ENCODE measurements around the gene SAT2.
"Not testable (repeated sequence)": the region's sequence is repeated elsewhere in the genome, so short reads cannot be mapped to it uniquely, and the experiment has no call there.

SAT2 gene

DNA sequence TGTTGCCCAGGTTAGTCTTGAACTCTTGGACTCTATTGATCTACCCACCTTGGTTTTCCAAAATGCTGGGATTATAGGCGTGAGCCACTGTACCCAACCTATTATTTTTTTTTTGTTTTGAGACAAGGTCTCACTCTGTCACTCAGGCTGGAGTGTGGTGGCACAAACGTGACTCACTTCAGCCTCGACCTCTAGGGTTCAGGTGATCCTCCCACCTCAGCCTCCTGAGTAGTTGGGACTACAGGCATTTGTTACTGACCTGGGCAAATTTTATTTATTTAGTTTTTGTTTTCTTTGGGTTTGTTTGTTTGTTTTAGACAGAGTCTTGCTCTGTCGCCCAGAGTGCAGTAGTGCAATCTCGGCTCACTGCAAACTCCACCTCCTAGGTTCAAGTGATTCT, 4.0 kb downstream of the SAT2 start:
- H3K4me1 Mint-ChIP-seq (ENCODE audit: low read depth): peaks cover 13% of the 10 kb centered on the region
- DNase-seq: no peak
- peaks cover 3% of the 10 kb centered on the region for H3K36me3 Mint-ChIP-seq (ENCODE audit: low read depth)
- H3K9me3 Mint-ChIP-seq: no peaks in the 10 kb centered on the region
- H3K27me3 Mint-ChIP-seq: no peaks in the 10 kb centered on the region
- no peak overlapping the region for H3K4me3 Mint-ChIP-seq
- H3K27ac Mint-ChIP-seq: no peak overlapping the region

DNA sequence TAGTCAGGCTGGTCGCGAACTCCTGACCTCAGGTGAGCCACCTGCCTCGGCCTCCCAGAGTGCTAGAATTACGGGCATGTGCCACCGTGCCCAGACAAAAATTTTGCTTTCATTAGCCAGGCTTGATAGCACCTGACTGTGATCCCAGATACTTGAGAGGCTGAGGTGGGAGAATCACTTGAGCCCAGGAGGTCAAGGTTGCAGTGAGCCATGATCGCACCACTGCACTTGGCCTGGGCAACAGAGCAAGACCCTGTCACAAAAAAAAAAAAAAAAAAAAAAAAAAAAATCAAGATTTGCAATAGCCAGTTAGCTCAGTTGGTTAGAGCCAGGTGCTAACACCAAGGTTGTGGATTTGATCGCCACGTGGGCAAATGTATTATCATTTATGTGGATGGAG, 6.8 kb downstream of the SAT2 start:
- Mint-ChIP-seq H3K27ac (no peak overlapping the region), H3K4me1 (ENCODE audit: low read depth) (no peaks in the 10 kb centered on the region), H3K36me3 (ENCODE audit: low read depth) (no peaks in the 10 kb centered on the region), H3K27me3 (no peaks in the 10 kb centered on the region), H3K9me3 (no peaks in the 10 kb centered on the region), H3K4me3 (no peak overlapping the region)
- no peak for DNase-seq

GRCh38 chr17:7618608-7619007, 9.0 kb downstream of the SAT2 start:
- Mint-ChIP-seq H3K4me1 (ENCODE audit: low read depth) (peaks cover 4% of the 10 kb centered on the region), H3K9me3 (no peaks in the 10 kb centered on the region), H3K36me3 (ENCODE audit: low read depth) (peaks cover 6% of the 10 kb centered on the region), H3K27ac (no peak overlapping the region), H3K27me3 (no peaks in the 10 kb centered on the region), H3K4me3 (no peak overlapping the region)
- DNase-seq: no peak

DNA sequence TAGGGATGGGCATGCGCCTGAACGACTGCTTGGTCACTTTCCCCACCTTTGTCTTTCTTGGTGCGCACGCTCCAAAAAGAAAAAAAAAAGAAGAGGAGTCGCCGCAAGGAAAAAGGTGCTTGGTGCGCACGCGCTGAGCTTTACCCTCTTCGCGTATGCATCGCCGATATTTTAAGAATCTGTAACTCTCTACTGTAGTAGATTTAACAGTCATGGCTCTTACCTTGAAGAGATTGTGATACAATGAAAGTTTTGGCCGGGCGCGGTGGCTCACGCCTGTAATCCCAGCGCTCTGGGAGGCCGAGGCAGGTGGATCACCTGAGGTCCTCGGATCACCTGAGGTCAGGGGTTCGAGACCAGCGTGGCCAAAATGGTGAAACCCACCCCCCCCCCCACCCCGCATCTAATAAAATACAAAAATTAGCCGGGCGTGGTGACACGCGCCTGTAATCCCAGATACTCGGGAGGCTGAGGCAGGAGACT, 12.3 kb downstream of the SAT2 start:
- no peak for DNase-seq
- Mint-ChIP-seq H3K27ac (peak overlapping the region; percentile 91), H3K27me3 (no peaks in the 10 kb centered on the region), H3K4me3 (peak overlapping the region; percentile 76), H3K9me3 (no peaks in the 10 kb centered on the region), H3K4me1 (ENCODE audit: low read depth) (peaks cover 37% of the 10 kb centered on the region), H3K36me3 (ENCODE audit: low read depth) (peaks cover 32% of the 10 kb centered on the region)

DNA sequence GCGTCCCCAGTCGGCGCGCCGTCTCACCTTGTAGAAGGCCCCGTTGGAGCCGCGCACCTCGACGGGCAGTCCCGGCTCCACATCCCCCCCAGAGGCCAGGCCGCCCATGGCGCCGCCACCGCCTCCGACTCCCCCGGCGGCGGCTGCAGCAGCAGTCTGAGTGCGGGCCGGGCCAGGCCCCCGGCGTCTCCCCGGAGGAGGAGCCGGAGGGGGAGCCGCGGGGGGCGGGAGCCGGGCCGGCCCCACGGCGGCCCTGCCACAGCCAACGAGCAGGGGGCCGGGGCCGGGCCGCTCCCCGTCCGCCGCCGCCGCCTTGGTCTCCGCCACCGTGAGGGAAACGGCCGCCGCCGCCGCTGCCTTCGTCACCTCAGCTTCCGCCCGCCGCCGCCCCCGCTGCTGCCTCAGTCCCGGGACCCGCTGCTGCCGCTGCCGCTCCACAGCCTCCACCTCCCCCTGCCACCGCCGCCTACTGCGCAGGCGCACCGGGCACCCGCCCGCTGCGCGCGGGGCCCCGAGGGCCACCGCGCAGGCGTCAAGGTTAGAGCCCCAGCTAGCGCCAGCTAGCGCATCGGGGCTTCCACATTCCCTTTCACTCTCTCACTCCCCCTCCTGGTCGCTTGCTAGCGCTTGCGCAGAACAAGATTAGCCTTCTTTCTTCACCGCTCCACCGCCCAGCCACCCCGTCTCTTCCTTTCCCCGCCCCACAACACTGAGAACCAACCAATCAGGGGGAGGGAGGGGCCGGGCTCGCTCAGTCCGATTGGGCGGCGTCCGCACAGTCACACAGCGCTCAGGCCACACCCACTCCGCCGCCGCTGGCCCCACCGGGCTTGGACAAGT, 13.0 kb downstream of the SAT2 start, which contains the start of gene FXR2:
Gene FXR2, minus strand, starts transcription at position 473 of the 840 bp plus-strand sequence. Its CDS starts 365 bp downstream, at position 108.
- no peaks in the 10 kb centered on the region for H3K27me3 Mint-ChIP-seq
- H3K36me3 Mint-ChIP-seq (ENCODE audit: low read depth): peaks cover 36% of the 10 kb centered on the region
- H3K4me1 Mint-ChIP-seq (ENCODE audit: low read depth): peaks cover 38% of the 10 kb centered on the region
- peak within 1 kb of the TSS; percentile 91 for H3K27ac Mint-ChIP-seq
- peak within 1 kb of the TSS; percentile 88 for H3K4me3 Mint-ChIP-seq
- DNase-seq: peak; percentile 99
- no peaks in the 10 kb centered on the region for H3K9me3 Mint-ChIP-seq

- Mint-ChIP-seq H3K36me3 (ENCODE audit: low read depth) (peaks cover 39% of the 10 kb centered on the region), H3K4me3 (peak overlapping the region; percentile 88), H3K27ac (peak overlapping the region; percentile 83), H3K4me1 (ENCODE audit: low read depth) (peaks cover 42% of the 10 kb centered on the region), H3K9me3 (no peaks in the 10 kb centered on the region), H3K27me3 (no peaks in the 10 kb centered on the region)
- DNase-seq: no peak
Measured at GRCh38 chr17:7613769-7614424, 13.7 kb downstream of the SAT2 start.

DNA sequence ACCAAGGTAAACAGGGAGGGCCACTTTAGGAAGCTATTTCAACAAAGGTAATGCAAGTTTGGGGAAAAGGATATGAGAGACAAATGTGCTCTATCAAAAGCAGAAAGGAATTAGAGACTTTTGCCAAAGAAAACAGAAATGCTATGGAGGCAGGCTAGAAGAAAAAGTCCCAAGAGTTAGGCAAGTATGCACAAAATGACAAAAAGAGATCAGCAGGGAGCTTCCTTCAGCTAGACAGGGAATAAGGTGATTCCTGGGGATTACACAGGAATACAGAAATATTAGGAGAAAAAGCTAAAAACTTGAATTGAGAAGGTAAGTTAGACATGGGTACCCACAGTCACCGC, 15.4 kb downstream of the SAT2 start:
- Mint-ChIP-seq H3K4me3 (peak overlapping the region; percentile 88), H3K9me3 (no peaks in the 10 kb centered on the region), H3K27me3 (no peaks in the 10 kb centered on the region), H3K36me3 (ENCODE audit: low read depth) (peaks cover 44% of the 10 kb centered on the region), H3K27ac (peak overlapping the region; percentile 44), H3K4me1 (ENCODE audit: low read depth) (peaks cover 42% of the 10 kb centered on the region)
- DNase-seq: no peak

GRCh38 chr17:7611635-7612293, 15.9 kb downstream of the SAT2 start:
- Mint-ChIP-seq H3K4me1 (ENCODE audit: low read depth) (peaks cover 42% of the 10 kb centered on the region), H3K27ac (no peak overlapping the region), H3K4me3 (peak overlapping the region; percentile 88)

DNA sequence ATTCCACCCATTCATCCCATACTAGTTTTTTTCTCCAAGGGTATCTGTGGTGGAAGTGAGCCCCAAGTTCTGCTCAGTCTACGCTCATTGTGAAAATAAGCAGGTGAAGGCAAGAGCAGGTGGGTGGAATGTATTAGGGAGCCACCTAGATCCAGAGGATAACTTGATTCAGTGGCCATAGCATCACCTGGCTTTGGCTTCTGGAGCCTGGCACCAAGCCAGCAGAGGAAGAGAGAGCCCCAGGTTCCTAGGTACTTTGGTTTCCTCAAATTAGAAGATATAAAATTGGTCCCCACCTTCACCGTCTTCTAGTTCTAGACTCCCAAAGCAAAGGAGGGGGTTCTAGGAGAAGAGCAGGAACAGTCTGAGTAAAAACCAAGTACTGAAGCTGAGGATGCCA, 17.0 kb downstream of the SAT2 start:
- no peaks in the 10 kb centered on the region for H3K9me3 Mint-ChIP-seq
- no peak for DNase-seq
- H3K4me3 Mint-ChIP-seq: no peak overlapping the region
- no peaks in the 10 kb centered on the region for H3K27me3 Mint-ChIP-seq
- peaks cover 46% of the 10 kb centered on the region for H3K4me1 Mint-ChIP-seq (ENCODE audit: low read depth)
- no peak overlapping the region for H3K27ac Mint-ChIP-seq
- peaks cover 52% of the 10 kb centered on the region for H3K36me3 Mint-ChIP-seq (ENCODE audit: low read depth)

More at GRCh38 chr17:7611635-7612293, 15.9 kb downstream of the SAT2 start:
- Mint-ChIP-seq H3K9me3 (no peaks in the 10 kb centered on the region), H3K27me3 (no peaks in the 10 kb centered on the region), H3K36me3 (ENCODE audit: low read depth) (peaks cover 44% of the 10 kb centered on the region)
- DNase-seq: no peak

DNA sequence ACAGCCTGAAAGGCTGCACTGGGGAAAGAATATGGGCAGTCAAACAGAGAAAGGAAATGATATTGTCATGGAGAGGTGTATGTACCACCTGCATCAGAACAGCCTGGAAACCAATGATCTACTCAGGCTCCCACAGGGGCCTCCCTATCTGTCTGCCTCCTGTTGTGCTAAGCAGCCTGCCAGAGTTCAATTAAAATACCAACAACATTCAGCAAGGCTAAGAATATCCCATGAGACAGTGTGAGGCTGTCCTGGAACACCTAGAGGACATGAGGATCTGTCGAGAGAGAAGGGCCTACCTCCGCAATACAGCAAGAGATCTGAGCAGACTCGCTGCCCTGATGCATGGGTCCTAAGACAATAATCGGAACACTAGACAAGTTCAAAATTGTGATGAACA, 21.3 kb downstream of the SAT2 start:
- peaks cover 20% of the 10 kb centered on the region for H3K4me1 Mint-ChIP-seq (ENCODE audit: low read depth)
- no peak overlapping the region for H3K4me3 Mint-ChIP-seq
- no peaks in the 10 kb centered on the region for H3K27me3 Mint-ChIP-seq
- peaks cover 69% of the 10 kb centered on the region for H3K36me3 Mint-ChIP-seq (ENCODE audit: low read depth)
- no peaks in the 10 kb centered on the region for H3K9me3 Mint-ChIP-seq
- peak overlapping the region; percentile 50 for H3K27ac Mint-ChIP-seq
- no peak for DNase-seq

- not testable (repeated sequence) for H3K4me1 Mint-ChIP-seq (ENCODE audit: low read depth); H3K27me3 Mint-ChIP-seq; H3K4me3 Mint-ChIP-seq; DNase-seq; H3K27ac Mint-ChIP-seq; H3K9me3 Mint-ChIP-seq
- H3K36me3 Mint-ChIP-seq (ENCODE audit: low read depth): peaks cover 90% of the 10 kb centered on the region
Measured at GRCh38 chr17:7597561-7597960, 30.1 kb downstream of the SAT2 start.

- Mint-ChIP-seq H3K4me3 (no peak overlapping the region), H3K9me3 (no peaks in the 10 kb centered on the region), H3K27ac (peak overlapping the region; percentile 15), H3K4me1 (ENCODE audit: low read depth) (peaks cover 3% of the 10 kb centered on the region), H3K27me3 (no peaks in the 10 kb centered on the region), H3K36me3 (ENCODE audit: low read depth) (peaks cover 86% of the 10 kb centered on the region)
- no peak for DNase-seq
Measured at GRCh38 chr17:7593296-7593695, 34.3 kb downstream of the SAT2 start.

DNA sequence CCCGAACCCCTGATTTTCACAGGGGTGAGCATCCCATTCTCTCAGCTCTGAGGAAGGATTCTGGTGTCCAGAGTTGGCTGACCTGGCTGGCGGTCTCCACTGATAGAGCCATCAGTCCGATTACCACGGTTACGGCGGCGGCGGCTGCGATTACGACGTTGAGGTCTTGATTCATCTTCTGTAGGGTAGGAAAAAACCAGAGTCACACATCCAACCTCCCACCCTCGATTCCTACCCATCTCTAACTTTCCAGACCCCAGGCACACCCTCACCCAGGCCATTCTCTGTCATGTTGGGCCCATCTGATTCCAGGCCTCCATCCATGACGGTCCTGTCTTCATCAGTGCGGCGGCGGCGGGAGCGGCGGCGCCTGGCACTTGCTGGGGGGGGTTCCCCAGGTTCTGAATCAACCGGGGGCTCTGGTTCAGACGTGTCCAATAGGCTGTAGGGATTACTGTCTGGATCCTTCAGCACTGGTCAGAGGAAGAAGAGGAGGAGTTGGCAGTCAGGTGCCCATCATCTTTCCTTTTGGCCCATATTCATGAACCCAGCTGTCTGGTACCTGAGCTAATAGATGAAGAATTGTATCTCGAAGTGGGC, 35.1 kb downstream of the SAT2 start:
- no peaks in the 10 kb centered on the region for H3K9me3 Mint-ChIP-seq
- no peak overlapping the region for H3K4me3 Mint-ChIP-seq
- H3K27ac Mint-ChIP-seq: peak overlapping the region; percentile 5
- no peak for DNase-seq
- peaks cover 90% of the 10 kb centered on the region for H3K36me3 Mint-ChIP-seq (ENCODE audit: low read depth)
- H3K27me3 Mint-ChIP-seq: no peaks in the 10 kb centered on the region
- peaks cover 4% of the 10 kb centered on the region for H3K4me1 Mint-ChIP-seq (ENCODE audit: low read depth)

DNA sequence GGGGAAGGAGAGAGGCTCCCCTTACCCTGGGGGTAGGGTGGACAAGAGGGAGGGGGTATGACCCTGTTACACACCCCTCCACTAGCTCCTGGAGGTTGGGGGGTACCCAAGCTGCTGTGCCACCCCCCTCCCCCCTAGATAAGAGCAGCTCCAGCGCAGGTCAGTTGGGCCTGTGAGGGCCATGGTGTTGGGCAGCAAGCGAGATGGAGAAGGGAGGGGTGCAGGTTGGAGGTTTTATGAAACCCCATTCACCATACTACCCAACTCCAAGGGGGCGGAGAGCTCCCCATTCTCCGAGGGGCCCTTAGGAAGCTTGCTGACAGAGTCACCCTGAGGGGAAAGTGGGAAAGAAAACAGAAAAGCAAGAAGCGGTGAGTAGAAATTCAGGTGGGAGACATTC, 36.0 kb downstream of the SAT2 start:
- Mint-ChIP-seq H3K36me3 (ENCODE audit: low read depth) (peaks cover 89% of the 10 kb centered on the region), H3K27ac (peak overlapping the region; percentile 26), H3K4me1 (ENCODE audit: low read depth) (peaks cover 6% of the 10 kb centered on the region), H3K27me3 (no peaks in the 10 kb centered on the region), H3K4me3 (no peak overlapping the region), H3K9me3 (no peaks in the 10 kb centered on the region)
- no peak for DNase-seq
